Epithelial cell of prostate (primary cell): ENCODE data around the gene PYGO2.
"Not testable (repeated sequence)": the region's sequence is repeated elsewhere in the genome, so short reads cannot be mapped to it uniquely, and the experiment has no call there.

Source experiments
- DNase-seq: peaks from one replicate; pipeline ENCODE4 v3.0.0-alpha.2; 2011; ENCODE audit warnings: low read depth, low spot score
- H3K27ac ChIP-seq: fragments of 450-650 bp; 2 replicates; pipeline ENCODE4 v1.5.1; 2017; ENCODE audit warnings: mild to moderate bottlenecking

The PYGO2 gene

DNA sequence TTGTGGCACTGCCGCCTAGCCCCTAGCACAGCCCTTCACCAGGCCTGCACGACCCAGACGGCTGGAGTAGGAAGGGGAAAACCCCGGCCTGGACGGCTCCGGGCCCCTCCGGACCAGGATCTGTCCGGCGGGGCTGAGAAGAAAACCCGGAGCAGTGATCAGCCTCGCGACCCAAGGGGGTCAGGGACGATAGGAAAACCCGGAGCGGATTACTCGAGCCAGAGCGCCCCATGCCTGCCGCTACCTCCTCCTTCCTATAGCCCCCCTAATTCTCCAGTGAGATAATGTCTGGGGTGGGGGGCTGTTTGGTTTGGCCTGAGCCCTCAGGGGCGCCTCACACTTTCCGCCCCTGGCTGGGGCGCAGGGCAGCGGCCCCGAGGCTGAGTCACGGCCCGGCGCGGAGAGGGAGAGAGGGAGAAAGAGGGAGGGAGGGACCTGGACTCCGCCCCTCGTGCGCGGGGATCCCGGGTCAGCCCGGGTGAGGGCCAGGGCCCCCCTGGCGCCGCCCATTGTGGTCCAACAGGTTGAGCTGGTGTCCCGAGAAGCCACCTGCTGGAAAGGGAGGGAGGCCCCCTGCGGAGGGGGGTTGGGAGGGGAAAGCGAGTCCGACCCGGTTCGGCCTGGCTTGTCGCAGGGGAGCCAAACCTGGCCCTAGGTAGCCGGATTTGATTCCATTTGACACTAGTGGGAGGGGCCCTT is 39.3 kb upstream of the PYGO2 start:
- peak; percentile 64 for DNase-seq
- peak overlapping the region; percentile 98 for H3K27ac ChIP-seq

DNA sequence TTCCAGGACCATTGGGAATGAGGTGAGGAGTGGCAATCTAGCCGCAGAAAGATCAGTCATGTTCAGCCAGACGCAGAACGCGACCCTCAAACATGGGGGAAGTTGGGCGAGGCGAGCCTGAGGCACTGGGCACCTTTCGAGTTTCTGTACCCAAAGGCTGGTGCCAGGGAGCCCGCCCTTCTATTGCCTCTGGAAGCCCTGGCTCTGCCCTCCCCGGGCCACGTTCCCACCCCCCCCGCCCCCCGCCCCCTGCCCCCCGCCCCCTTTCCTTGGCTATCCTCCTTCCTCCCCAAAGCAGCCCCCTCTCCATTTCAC is 38.8 kb upstream of the PYGO2 start:
- H3K27ac ChIP-seq: peak overlapping the region; percentile 98
- no peak for DNase-seq

DNA sequence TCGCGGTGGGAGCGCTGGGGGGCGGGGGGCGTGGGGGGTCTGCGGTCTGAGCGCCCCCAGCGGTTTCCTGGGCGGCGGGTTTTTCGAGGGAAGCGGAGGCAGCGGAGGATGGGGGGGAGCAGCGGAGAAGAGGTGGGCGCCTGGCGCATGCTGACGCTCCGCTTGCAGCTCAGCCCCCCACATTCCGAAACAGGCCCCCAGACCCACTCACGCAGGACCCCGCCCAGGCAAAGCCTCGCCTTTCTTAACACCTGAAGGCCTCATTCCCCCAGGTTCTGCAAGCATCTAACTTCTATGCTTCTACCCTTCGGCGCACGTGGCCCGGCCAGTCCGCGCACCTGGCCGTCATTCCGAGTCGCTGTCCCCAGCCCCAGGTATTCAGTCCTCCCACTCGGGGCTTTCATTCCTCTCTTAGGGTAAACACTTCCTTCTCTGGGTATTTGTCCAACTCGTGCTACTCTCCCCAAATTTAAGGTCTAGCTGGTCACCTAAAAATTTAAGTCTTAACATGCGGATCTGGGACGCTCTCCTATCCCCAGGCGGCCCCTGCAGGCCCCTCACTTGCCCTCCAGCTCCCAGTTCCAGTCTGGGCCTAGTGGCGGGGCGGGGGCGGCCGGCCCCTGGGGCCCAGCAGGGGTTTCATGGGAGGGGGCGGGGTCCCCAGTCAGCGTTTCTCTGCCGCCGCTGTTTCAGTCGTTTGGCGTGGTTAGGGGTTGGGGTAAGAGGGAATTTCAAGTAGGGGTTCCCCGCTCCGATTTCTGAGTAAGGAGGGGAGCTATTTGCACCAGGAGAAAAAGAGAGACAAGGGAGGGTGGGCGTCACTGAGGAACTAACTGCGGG is 38.2 kb upstream of the PYGO2 start:
- DNase-seq: no peak
- peak overlapping the region; percentile 98 for H3K27ac ChIP-seq

DNA sequence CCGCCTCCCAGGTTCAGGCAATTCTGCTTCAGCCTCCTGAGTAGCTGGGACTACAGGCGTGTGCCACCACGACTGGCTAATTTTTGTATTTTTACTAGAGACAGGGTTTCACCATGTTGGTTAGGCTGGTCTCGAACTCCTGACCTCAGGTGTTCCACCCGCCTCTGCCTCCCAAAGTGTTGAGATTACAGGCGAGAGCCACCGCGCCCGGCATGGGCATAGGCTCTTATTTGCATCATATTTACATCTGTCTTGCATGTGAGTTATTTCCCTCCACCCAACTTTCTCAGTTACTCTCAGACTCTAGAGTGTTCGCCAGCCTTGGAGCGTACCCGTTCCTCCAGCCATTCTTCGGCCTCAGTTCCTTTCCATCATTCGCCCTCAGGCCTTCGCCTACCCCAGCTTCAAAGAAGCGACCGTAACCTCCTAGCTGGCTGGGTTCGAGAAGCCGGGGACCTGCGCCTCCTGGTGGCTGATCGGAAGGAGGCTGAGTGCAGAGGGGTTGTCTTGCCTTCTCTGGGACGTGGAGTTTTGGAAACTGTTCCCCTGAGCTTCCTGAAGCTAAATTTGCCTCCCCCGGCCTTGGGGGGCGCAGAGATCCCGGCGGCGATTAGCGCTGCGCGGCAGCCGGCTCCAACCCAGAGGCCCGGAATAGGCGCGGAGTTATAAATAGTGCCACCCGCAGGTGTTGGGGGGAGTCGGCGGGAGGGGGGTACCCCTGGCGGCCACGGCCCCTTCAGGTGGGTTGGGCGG is 37.4 kb upstream of the PYGO2 start:
- peak overlapping the region; percentile 98 for H3K27ac ChIP-seq
- DNase-seq: no peak

DNA sequence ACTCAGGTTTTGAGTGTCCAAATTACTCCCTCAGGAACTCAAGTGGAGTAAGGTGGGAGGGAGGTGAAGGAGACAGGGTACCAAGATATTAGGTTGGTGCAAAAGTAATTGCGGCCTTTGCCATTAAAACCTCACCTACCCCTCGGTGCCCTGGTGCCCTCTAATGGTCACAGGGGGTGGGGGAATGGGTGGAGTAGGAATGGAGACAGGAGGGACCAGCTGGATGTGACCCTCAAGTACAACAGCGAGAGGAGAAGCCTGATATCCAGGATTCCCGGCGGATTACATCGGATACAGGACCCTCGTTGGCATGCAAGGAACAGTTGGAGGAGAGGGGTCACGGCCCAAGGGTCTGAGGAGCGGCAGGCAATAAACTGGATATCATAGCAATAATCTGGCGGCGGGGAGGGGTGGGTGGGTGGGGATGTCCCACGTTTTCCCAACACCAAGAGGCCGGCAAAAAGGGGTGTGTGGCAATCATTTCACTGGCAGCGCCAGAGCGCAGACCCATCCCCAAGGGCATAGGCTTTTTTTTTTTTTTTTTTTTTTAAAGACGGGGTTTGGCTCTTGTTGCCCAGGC is 36.7 kb upstream of the PYGO2 start:
- no peak for DNase-seq
- no peak overlapping the region for H3K27ac ChIP-seq

DNA sequence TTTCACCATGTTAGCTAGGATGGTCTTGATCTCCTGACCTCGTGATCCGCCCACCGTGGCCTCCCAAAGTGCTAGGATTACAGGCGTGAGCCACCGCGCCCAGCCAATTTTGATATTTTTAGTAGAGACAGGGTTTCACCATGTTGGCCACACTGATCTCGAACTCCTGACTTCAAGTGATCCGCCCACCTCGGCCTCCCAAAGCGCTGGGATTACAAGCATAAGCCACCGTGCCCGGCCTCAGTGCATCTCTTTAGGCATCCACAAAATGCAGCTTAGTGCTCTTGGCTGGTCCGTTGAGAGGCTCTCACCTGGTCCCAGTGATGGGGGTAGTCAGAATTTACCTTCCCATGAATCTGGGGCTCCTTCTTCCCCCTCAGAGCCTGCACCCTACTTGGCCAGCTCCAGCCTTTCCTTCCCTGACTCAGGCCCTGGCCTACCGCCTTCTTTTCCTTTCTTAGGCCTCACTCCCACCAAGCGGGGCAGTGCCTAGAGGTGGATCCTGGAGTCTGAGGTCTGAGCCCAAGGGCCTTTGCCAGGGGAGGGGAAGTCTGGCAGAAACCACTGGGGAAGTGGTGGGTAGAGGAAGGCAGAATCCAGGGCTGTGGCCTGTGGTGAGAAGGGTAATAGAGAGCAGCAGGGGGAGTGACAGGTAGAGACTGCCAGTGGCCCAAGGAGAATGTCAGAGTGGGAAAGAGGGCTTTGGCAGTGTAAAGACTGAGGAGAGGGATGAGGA is 35.6 kb upstream of the PYGO2 start:
- no peak overlapping the region for H3K27ac ChIP-seq

DNA sequence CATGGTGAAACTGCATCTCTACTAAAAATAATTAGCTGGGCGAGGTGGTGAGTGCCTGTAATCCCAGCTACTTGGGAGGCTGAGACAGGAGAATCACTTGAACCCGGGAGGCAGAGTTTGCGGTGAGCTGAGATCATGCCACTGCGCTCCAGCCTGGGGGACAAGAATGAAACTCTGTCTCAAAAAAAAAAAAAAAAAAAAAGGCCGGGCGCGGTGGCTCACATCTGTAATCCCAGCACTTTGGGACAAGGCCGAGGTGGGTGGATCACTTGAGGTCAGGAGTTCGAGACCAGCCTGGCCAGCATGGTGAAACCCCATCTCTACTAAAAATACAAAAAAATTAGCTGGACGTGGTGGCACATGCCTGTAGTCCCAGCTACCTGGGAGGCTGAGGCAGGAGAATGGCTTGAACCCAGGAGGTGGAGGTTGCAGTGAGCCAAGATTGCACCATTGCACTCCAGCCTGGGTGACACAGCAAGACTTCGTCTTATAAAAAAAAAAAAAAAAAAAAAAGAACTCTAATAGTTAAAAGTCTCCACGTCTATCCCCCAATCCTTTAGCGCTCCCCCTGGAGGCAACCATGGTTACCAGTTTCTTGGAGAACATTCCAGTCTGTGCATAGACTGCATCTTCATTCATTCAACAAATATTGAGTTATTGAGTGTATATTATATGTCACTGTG is 33.9 kb upstream of the PYGO2 start:
- not testable (repeated sequence) for DNase-seq, H3K27ac ChIP-seq

More for the DNA sequence above, 35.6 kb upstream of the PYGO2 start:
- no peak for DNase-seq

DNA sequence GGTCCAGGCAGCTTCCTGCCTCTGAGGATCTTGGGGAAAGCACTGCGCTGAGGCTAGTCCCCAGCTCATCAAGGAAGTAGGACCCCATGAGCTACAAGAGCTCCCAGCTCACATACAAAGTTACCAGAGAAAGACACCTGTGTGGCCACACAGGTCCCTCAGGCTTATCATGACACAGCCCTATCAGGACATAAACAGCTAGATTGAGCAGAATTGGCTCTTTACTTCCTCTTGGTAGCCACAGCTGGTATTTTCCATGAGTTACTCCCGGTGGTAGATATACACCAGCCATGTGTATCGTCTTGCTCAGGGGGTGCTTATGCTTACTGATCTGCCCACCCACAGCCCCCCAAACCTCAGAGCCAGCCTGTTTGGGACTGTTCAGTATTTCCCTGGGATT is 33.0 kb upstream of the PYGO2 start:
- no peak for DNase-seq
- no peak overlapping the region for H3K27ac ChIP-seq

DNA sequence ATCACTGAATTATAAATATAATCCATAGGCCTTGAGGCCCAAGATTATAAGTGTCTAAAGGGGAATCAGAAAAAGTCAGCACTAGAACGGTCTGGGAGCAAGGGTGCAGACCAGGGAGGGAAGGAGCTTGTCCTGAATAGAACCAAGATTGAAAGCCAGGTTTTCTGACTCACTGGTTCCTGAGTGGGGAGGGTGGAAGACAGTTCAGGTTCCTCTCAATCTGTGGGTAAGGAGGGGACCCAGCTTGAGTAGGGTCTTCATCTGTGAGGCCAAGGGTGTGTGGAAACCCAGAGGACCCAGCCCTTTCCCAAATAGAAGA is 32.6 kb upstream of the PYGO2 start:
- no peak for DNase-seq
- H3K27ac ChIP-seq: no peak overlapping the region

DNA sequence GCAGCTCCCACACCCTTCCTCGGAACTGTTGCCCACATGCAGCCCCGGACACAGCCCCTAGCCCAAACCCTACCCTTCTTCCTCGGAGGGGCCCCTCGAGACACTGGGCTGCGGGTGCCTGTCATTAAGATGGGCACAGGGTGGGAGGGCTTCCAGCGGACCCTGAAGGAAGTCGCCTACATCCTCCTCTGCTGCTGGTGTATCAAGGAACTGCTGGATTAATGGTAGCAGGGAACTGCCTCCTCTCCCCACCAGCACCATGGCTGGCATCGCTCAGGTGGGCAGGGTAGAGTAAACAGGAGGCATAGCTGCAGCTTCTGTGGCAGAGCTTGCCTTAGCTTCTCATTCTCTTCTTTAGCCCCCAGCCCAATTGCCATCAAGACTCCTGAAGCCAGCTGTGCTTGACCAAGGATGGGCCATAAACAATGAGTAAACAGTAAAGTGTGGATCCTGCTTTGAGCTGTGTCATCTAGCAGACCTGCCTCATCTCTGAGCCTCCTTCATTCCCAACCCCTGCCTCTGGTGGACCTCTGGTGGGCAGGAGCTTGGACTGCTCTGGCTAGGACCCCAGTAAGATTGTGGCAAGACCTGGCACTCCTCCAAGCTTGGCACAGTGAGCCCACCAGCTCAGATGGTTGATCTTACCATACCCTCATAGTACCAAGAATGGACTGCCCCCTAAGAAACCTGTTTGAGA is 32.1 kb upstream of the PYGO2 start, which contains the start of gene LENEP:
TSS of gene LENEP (plus strand) at position 15 of the 697 bp plus-strand sequence. CDS start at position 37, 22 bp downstream.
- DNase-seq: no peak
- no peak within 1 kb of the TSS for H3K27ac ChIP-seq

DNA sequence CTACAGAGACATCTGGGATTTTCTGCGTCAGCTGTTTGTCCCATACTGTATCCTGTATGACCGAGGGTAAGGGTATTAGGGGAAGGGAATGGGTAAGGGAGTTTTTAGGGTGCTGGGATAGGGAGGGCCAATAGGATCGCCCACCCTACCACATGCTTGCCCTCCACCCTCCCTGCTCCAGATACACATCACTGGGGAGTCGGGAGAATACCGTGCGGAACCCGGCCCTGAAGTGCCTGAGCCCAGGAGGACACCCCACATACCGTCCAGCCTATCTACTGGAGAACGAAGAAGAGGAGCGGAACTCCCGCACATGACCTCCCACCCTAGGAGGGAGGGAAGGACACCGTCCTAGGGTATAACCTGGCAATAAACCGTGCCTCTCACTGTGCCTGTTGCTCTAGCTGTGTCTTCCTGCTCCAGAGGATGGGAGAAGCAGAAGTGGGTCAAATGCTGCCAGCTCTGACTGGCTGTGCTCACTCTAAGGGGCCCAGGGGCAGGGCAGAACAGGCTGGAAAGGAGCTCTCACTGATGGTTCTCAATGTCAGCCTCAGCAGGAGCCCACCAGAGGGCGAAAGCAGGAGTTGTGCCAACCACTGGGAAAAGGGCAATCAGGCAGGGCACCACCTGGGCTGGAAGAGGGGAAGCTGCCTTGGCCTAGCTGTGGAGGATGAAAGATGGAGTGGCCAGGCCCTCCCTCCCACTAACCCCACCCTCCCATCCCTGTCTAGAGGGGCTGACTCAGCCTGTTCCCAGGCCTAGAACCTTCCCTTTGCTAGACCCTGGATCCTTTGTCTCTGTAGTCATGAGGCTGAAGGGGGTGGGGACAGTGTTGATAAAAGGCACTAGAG is 31.4 kb upstream of the PYGO2 start:
- H3K27ac ChIP-seq: no peak overlapping the region
- DNase-seq: no peak

DNA sequence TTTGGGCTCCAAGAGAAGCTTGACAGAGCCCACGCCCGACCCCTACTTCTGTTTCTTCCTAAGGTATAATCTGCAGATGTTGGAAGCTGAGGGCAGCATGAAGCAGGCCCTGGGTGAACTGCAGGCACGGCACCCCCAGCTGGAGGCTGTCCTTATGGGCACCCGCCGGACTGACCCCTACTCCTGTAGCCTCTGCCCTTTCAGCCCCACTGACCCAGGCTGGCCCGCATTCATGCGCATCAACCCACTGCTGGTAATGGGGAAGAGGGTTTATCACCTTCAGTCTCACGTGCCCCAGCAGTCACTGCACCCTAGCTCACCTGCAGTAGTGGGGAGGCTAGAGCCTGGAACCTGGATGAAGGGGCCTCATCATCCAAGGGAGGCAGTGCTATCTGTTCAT is 28.7 kb upstream of the PYGO2 start:
- DNase-seq: no peak
- no peak overlapping the region for H3K27ac ChIP-seq

DNA sequence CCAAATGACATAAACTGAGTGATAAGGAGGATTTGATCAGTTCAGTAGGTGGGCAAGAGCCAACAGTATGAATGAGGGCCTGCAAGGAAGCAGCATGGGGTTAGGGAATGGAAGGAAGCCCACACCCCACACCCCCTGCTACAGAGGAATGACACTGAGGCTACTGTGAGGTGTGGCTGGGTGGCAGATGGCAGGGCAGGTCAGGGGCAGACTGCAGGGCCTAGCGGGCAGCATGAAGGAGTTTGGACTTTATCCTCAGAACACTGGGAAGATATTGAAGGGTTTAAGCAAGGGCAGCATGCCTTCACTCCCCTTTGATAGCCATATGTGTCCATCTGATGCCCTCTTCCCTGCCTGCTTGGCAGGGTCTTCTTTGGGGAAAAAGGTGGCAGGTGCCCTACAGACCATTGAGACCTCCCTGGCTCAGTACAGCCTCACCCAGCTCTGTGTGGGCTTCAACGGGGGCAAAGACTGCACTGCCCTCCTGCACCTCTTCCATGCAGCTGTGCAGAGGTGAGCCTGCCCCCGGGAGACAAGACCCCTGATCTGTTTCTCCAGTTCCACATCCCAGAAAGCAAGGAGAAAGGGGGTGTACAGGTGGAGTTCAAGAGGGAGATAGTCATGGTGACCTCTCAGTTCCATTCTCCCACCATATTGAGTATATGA is 27.7 kb upstream of the PYGO2 start:
- DNase-seq: no peak
- H3K27ac ChIP-seq: no peak overlapping the region

DNA sequence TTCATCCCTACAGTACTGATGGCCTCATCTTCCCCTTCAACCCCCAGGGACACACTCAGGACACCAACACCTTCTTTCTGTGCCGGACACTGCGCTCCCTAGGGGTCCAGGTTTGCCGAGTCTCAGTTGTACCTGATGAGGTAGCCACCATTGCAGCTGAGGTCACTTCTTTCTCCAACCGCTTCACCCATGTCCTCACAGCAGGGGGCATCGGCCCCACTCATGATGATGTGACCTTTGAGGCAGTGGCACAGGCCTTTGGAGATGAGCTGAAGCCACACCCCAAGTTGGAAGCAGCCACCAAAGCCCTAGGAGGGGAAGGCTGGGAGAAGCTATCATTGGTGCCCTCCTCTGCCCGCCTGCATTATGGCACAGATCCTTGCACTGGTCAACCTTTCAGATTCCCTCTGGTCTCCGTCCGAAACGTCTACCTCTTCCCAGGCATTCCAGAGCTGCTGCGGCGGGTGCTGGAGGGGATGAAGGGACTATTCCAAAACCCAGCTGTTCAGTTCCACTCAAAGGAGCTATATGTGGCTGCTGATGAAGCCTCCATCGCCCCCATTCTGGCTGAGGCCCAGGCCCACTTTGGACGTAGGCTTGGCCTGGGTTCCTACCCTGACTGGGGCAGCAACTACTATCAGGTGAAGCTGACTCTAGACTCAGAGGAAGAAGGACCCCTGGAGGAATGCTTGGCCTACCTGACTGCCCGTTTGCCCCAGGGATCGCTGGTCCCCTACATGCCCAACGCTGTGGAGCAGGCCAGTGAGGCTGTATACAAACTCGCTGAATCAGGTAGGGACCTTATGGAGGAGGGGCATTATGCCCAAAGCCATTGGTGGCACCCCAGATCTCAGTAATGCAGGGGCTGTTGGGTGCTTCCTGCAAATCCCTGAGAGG is 26.7 kb upstream of the PYGO2 start:
- H3K27ac ChIP-seq: no peak overlapping the region
- no peak for DNase-seq

DNA sequence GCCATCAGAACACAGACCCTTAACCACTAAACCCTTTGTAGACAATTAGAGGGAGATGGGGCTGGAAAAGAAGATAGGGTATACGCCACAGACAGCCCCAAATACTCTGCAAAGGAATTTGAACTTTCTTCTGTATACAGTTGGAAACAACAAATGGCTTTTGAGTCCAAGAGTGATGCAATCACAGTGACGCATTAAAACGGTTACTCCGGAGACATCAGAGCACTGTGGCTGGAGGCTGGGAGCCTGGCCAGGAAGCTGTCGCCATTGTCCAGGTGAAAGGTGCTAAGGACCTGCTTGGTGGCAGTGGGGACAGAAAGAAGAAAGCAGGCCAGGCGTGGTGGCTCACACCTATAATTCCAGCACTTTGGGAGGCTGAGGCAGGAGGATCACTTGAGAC is 25.7 kb upstream of the PYGO2 start:
- no peak overlapping the region for H3K27ac ChIP-seq
- DNase-seq: no peak

DNA sequence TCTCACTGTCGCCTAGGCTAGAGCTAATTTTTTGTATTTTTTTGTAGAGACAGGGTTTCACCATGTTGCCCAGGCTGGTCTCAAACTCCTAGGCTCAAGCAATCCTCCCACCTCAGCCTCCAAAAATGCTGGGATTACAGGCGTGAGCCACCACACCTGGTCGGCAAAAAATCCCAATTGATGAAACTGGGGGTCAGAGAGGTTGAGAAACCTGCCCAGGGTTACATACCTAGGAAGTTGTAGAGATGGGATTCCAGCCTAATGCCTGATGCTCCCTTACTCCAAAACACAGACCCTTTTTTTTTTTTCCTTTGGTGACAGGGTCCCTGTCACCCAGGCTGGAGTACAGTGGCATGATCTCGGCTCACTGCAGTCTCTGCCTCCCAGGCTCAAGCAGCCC is 25.2 kb upstream of the PYGO2 start:
- not testable (repeated sequence) for DNase-seq

More for the DNA sequence above, 25.2 kb upstream of the PYGO2 start:
- not testable (repeated sequence) for H3K27ac ChIP-seq
